ENCODE data around the gene TAF1. TPM values are rescaled to one million over a fixed set of nuclear protein-coding genes. Genes with fewer than 3 reads are reported as not detected.
"Not testable (repeated sequence)": the region's sequence is repeated elsewhere in the genome, so short reads cannot be mapped to it uniquely, and the experiment has no call there.

TAF1 gene
- total RNA-seq, 2 donors from 2014 or later = 51.5 to 59.3 TPM

DNA sequence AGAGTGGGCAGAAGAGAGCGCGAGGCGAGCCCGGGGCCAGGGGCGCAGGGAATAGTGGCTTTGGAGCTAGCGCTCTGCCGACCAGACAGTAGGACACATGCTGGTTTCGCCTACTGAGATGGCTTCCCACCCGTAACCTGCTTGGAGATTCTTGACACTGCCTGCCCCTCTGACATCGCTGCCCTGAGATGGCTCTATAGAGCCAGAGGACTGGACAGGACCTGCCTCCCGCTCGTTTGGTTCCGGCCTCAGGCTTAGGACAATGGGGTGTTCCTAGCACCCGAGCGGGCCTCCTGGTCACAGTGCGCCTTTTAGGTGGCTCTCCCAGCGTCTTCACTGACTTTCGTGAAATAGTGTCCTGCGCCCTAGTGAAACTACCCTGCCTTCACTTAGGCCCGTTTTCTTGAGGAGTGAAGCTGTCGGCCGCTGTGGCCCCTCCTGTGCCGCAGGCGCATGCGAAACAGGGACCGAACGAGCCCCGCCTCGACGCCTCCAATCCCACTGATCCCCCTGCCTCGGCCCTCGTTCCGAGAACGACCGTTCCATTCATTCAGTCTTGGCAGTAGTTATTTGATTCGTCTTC lies 608 bp downstream of the TAF1 start:
- Mint-ChIP-seq H3K27ac (peak overlapping the region; percentile 96), H3K36me3 (ENCODE audit: insufficient read depth in 2 of 2) (peaks cover 16 to 17% of the 10 kb centered on the region in 2 donors), H3K4me1 (ENCODE audit: low read depth) (peaks cover 32% of the 10 kb centered on the region), H3K4me3 (peak overlapping the region; percentile 97 to 99), H3K9me3 (no peaks in the 10 kb centered on the region), H3K27me3 (ENCODE audit: low read depth) (no peaks in the 10 kb centered on the region)
- no peak for ATAC-seq (replicated peaks in 1 of 2)
- peak; percentile 25 to 28 for DNase-seq

DNA sequence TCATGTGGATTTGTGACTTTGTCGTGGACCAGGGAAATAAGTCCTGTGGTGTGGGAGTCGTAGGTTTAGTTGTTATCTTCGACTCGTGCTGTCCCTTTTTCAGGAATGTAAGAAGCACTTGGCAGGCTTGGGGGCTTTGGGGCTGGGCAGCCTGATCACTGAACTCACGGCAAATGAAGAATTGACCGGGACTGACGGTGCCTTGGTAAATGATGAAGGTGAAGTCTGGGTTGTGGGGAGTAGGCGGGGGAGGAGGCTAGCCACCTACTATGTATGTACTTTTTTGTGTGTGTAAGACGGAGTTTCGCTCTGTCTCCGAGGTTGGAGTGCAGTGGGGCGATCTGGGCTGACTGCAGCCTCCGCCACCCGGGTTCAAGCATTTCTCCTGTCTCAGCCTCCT lies 1.2 kb downstream of the TAF1 start:
- ATAC-seq (replicated peaks in 1 of 2) (peak in 1 of 2 donors; percentile 12), DNase-seq (peak; percentile 26 to 29)
- Mint-ChIP-seq H3K9me3 (no peaks in the 10 kb centered on the region), H3K36me3 (ENCODE audit: insufficient read depth in 2 of 2) (peaks cover 17 to 20% of the 10 kb centered on the region in 2 donors), H3K27ac (peak overlapping the region; percentile 96), H3K4me3 (peak overlapping the region; percentile 97 to 99), H3K27me3 (ENCODE audit: low read depth) (no peaks in the 10 kb centered on the region), H3K4me1 (ENCODE audit: low read depth) (peaks cover 32% of the 10 kb centered on the region)

DNA sequence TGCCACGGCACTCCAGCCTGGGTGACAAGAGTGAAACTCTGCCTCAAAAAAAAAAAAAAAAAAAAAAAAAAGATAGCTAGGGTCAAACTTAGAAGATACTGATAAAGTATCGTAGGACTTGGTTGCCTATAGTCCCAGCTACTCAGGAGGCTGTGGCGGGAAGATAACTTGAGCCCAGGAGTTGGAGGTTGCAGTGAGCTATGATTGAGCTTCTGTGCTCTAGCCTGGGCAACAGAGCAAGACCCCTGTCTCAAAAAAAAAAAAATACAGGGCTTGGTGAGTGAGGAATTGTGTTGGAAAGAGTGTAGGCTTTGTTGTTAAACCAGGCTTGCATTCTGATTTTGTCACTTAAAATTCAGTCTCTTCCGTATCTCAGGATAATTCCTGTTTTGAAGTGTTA lies 6.2 kb downstream of the TAF1 start:
- Mint-ChIP-seq H3K9me3 (no peaks in the 10 kb centered on the region), H3K36me3 (ENCODE audit: insufficient read depth in 2 of 2) (peaks cover 10 to 25% of the 10 kb centered on the region in 2 donors), H3K4me1 (ENCODE audit: low read depth) (peaks cover 20% of the 10 kb centered on the region), H3K27me3 (ENCODE audit: low read depth) (no peaks in the 10 kb centered on the region), H3K4me3 (no peak overlapping the region), H3K27ac (no peak overlapping the region)
- DNase-seq (no peak), ATAC-seq (replicated peaks in 1 of 2) (no peak)

DNA sequence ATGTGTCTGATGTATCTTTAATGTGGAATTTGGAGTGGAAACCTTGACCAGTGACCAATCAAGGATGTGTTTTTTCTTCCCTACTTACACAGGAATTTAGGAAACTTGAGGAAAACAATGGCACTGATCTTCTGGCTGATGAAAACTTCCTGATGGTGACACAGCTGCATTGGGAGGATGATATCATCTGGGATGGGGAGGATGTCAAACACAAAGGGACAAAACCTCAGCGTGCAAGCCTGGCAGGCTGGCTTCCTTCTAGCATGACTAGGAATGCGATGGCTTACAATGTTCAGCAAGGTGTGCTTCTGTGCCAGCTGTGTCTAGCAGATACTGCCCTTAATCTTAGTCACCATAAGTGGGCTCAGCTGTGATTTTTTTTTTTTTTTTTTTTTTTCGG lies 12.6 kb downstream of the TAF1 start:
- Mint-ChIP-seq H3K27ac (no peak overlapping the region), H3K36me3 (ENCODE audit: insufficient read depth in 2 of 2) (peaks cover 13 to 15% of the 10 kb centered on the region in 2 donors), H3K9me3 (no peaks in the 10 kb centered on the region), H3K27me3 (ENCODE audit: low read depth) (no peaks in the 10 kb centered on the region), H3K4me1 (ENCODE audit: low read depth) (no peaks in the 10 kb centered on the region), H3K4me3 (no peak overlapping the region)
- DNase-seq = no peak
- no peak for ATAC-seq (replicated peaks in 1 of 2)

DNA sequence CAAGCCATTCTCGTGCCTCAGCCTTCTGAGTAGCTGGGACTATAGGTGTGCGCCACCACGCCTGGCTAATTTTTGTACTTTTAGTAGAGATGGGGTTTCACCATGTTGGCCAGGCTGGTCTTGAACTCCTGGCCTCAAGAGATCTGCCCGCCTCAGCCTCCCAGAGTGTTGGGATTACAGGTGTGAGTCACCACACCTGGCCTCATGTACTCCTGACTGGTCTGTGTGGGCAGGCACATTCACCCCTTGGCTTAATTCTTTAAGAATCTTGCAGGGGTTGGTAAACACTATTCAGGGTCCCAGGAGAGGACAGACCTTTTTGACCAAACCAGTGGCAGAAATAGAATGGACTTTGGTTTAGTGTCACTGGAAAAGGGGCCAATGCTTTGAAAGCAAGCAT lies 25.6 kb downstream of the TAF1 start:
- H3K4me3 Mint-ChIP-seq; DNase-seq; H3K4me1 Mint-ChIP-seq (ENCODE audit: low read depth); ATAC-seq (replicated peaks in 1 of 2); H3K9me3 Mint-ChIP-seq; H3K27ac Mint-ChIP-seq: not testable (repeated sequence)
- H3K36me3 Mint-ChIP-seq (ENCODE audit: insufficient read depth in 2 of 2) = peaks cover 17 to 33% of the 10 kb centered on the region in 2 donors
- peaks cover 14% of the 10 kb centered on the region for H3K27me3 Mint-ChIP-seq (ENCODE audit: low read depth)

DNA sequence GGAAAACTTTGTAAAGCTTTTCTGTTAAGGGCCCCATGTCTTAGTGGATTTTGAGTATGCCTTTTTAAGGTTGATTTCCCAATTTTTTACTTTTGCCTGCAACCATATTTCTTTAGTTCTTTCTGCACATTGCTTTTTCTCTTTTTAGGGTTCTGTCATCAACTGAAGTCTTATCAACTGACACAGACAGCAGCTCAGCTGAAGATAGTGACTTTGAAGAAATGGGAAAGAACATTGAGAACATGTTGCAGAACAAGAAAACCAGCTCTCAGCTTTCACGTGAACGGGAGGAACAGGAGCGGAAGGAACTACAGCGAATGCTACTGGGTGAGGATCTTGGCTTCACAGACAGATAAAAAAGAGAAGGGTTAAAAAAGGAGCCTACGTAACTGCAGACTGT lies 27.8 kb downstream of the TAF1 start:
- Mint-ChIP-seq H3K4me1 (ENCODE audit: low read depth) (no peaks in the 10 kb centered on the region), H3K36me3 (ENCODE audit: insufficient read depth in 2 of 2) (peaks cover 19 to 30% of the 10 kb centered on the region in 2 donors), H3K27me3 (ENCODE audit: low read depth) (peaks cover 11% of the 10 kb centered on the region), H3K27ac (no peak overlapping the region), H3K4me3 (no peak overlapping the region), H3K9me3 (no peaks in the 10 kb centered on the region)
- DNase-seq = no peak
- ATAC-seq (replicated peaks in 1 of 2) = no peak

DNA sequence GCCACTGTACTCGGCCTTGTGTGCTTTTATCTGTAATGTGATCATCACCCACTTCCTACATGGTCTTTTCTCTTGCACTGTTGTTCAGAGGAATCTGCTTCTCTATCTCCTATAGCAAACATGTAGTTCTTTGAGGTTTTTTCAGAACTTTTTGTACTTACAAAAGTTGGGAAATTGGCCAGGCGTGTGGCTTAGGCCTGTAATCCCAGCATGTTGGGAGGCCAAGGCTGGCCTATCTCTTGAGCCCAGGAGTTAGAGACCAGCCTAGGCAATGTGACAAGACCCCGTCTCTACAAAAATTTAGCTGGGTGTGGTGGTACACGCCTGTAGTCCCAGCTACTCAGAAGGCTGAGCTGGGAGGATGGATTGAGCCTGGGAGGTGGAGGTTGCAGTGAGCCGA lies 30.4 kb downstream of the TAF1 start:
- Mint-ChIP-seq H3K4me3 (no peak overlapping the region), H3K36me3 (ENCODE audit: insufficient read depth in 2 of 2) (peaks cover 12 to 20% of the 10 kb centered on the region in 2 donors), H3K27me3 (ENCODE audit: low read depth) (no peaks in the 10 kb centered on the region), H3K4me1 (ENCODE audit: low read depth) (no peaks in the 10 kb centered on the region), H3K27ac (no peak overlapping the region), H3K9me3 (no peaks in the 10 kb centered on the region)
- ATAC-seq (replicated peaks in 1 of 2) = no peak
- DNase-seq = no peak

DNA sequence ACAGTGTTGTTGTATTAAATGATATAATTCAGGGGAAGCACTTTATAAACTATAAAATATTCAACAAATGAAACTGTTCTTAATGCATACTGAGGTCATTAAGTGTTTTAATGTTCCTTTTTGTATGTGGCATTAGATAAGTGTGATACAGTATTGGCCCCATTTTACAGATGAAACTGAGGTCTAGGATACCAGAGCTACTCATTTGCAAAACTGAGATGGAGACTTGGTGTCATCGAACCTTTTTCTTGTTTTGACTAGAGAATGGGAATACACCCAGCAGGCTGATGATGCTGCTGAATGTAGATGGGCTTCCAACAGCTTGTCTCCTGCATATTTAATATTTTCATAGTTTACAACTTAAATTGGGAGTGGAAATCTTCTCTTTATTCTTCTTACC lies 34.6 kb downstream of the TAF1 start:
- no peaks in the 10 kb centered on the region for H3K4me1 Mint-ChIP-seq (ENCODE audit: low read depth)
- ATAC-seq (replicated peaks in 1 of 2) (no peak), DNase-seq (no peak)
- no peaks in the 10 kb centered on the region for H3K27me3 Mint-ChIP-seq (ENCODE audit: low read depth)
- peak overlapping the region; percentile 10 for H3K27ac Mint-ChIP-seq
- peaks cover 5 to 16% of the 10 kb centered on the region in 2 donors for H3K36me3 Mint-ChIP-seq (ENCODE audit: insufficient read depth in 2 of 2)
- no peaks in the 10 kb centered on the region for H3K9me3 Mint-ChIP-seq
- no peak overlapping the region for H3K4me3 Mint-ChIP-seq

DNA sequence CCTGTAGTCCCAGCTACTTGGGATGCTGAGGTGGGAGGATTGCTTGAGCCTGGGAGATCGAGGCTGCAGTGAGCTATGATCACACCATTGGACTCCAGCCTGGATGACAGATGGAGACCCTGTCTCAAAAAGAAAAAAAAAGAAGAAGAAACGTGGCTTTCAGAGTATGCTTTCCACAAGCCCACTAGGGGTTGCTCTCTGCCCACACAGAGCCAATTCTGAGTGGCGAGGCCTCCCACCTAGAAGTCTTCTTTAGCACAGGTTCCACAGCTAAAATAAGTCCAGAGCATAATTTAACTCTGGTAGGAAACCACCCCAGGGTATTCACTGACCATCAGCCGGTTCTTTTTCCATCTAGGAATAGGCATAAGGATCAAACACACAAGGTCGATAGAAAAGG lies 50.1 kb downstream of the TAF1 start:
- not testable (repeated sequence) for H3K4me3 Mint-ChIP-seq; H3K27me3 Mint-ChIP-seq (ENCODE audit: low read depth); H3K4me1 Mint-ChIP-seq (ENCODE audit: low read depth); H3K9me3 Mint-ChIP-seq; ATAC-seq (replicated peaks in 1 of 2); H3K27ac Mint-ChIP-seq; DNase-seq
- peaks cover 9 to 16% of the 10 kb centered on the region in 2 donors for H3K36me3 Mint-ChIP-seq (ENCODE audit: insufficient read depth in 2 of 2)

DNA sequence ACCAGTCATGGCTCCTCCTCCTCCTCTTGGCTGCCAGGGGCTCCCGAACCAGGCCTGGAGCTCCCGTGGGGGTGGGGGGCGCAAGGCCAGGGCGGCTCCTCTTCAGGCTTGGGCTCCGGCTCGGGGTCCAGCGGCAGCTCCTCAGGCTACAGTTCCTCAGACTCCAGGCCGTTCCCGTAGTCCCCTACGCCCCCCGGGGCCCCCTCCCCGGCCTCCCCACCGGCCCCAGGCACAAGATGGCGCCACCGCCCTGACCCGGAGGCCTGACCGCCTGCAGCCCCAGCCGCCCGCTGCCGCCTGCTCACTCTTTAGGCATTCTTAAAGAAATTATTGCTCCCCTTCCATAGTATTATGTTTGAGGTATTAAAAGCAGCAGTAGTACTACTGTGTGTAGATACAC lies 54.5 kb downstream of the TAF1 start:
- no peak for ATAC-seq (replicated peaks in 1 of 2)
- H3K27me3 Mint-ChIP-seq (ENCODE audit: low read depth) = peaks cover 7% of the 10 kb centered on the region
- H3K27ac Mint-ChIP-seq = peak overlapping the region; percentile 46
- H3K36me3 Mint-ChIP-seq (ENCODE audit: insufficient read depth in 2 of 2) = peaks cover 3 to 16% of the 10 kb centered on the region in 2 donors
- DNase-seq = no peak
- no peaks in the 10 kb centered on the region for H3K9me3 Mint-ChIP-seq
- no peaks in the 10 kb centered on the region for H3K4me1 Mint-ChIP-seq (ENCODE audit: low read depth)
- no peak overlapping the region for H3K4me3 Mint-ChIP-seq

DNA sequence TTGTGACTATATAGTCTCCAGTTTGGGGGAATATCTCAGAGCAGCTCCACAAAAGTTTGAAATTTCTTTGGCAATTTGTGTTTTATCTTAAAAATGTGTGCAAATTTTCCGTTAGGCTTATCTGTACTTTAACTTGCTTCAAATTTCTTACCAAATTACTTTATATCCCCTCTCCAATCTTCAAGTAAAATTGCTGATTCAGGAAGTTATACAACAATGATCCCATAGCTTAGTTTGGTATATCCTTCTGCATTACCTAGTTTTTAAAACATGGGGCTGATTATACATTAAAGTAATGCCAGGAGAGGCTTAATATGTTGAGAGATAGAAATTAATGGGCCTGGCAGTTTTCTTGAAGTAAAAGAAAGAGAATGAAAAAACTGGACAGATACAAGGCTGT lies 66.6 kb downstream of the TAF1 start:
- Mint-ChIP-seq H3K4me1 (ENCODE audit: low read depth) (no peaks in the 10 kb centered on the region), H3K9me3 (no peaks in the 10 kb centered on the region), H3K36me3 (ENCODE audit: insufficient read depth in 2 of 2) (peaks cover 0 to 11% of the 10 kb centered on the region in 2 donors), H3K27me3 (ENCODE audit: low read depth) (peaks cover 8% of the 10 kb centered on the region), H3K27ac (no peak overlapping the region), H3K4me3 (no peak overlapping the region)
- ATAC-seq (replicated peaks in 1 of 2) = no peak
- DNase-seq = no peak

DNA sequence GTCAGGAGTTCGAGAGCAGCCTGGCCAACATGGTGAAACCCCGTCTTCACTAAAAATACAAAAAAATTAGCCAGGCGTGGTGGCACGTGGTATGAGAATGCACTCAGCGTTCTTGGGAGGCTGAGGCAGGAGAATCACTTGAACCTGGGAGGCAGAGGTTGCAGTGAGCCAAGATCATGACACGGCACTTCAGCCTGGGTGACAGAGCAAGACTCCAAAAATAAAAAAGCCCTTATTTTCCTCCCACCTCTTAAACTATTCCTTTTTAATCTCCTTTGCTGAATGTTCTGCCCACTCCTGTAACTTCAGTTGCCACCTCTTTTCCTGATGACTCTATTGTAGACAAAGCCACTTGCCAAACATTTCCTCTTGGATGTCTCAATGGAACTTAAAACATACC lies 72.6 kb downstream of the TAF1 start:
- no peak overlapping the region for H3K4me3 Mint-ChIP-seq
- DNase-seq (no peak), ATAC-seq (replicated peaks in 1 of 2) (no peak)
- no peak overlapping the region for H3K27ac Mint-ChIP-seq
- peaks cover 10% of the 10 kb centered on the region for H3K27me3 Mint-ChIP-seq (ENCODE audit: low read depth)
- H3K36me3 Mint-ChIP-seq (ENCODE audit: insufficient read depth in 2 of 2) = peaks cover 10 to 18% of the 10 kb centered on the region in 2 donors
- H3K9me3 Mint-ChIP-seq = no peaks in the 10 kb centered on the region
- H3K4me1 Mint-ChIP-seq (ENCODE audit: low read depth) = no peaks in the 10 kb centered on the region

DNA sequence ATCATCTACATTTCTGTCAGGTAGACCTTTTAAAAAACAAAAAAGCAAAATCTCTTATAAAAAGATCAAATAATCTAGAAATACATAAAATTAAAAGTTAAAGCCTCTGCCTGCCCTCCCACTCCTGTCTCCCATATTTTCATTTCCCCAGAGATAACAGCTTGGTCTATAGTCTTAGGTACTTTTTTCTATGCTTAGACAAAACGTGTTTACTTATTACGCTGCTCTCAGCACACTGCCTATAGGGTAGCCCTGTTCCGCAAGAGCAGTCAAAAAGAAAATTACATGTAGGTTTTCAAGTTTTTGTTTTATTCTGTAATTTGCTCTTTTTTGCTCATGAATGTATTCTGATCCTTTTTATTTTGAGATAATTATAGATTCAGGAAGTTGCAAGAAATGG lies 73.3 kb downstream of the TAF1 start:
- peak overlapping the region; percentile 69 for H3K27ac Mint-ChIP-seq
- peaks cover 10 to 18% of the 10 kb centered on the region in 2 donors for H3K36me3 Mint-ChIP-seq (ENCODE audit: insufficient read depth in 2 of 2)

DNA sequence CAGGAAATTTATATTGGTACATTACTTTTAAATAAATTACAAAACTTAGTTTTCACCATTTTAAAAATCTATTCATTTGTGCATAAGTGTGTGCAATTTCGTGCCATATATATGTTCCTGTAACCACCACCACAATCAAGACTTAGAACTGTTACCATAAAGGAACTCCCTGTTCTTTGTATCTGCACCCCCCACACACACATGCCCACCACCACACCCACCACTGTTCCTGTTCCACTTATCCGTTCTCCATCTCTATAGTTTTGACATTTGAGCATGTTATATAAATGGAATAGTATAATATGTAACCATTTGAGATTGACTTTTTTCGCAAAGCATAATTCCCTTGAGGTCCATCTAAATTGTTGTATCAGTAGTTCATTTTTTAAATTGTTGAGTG lies 73.7 kb downstream of the TAF1 start:
- no peak for ATAC-seq (replicated peaks in 1 of 2)
- H3K36me3 Mint-ChIP-seq (ENCODE audit: insufficient read depth in 2 of 2) = peaks cover 10 to 18% of the 10 kb centered on the region in 2 donors
- no peaks in the 10 kb centered on the region for H3K4me1 Mint-ChIP-seq (ENCODE audit: low read depth)
- no peak overlapping the region for H3K27ac Mint-ChIP-seq
- no peak overlapping the region for H3K4me3 Mint-ChIP-seq
- H3K9me3 Mint-ChIP-seq = no peaks in the 10 kb centered on the region
- H3K27me3 Mint-ChIP-seq (ENCODE audit: low read depth) = peaks cover 10% of the 10 kb centered on the region
- no peak for DNase-seq

More for the DNA sequence above, 73.3 kb downstream of the TAF1 start:
- no peak for DNase-seq
- ATAC-seq (replicated peaks in 1 of 2) = no peak
- Mint-ChIP-seq H3K9me3 (no peaks in the 10 kb centered on the region), H3K27me3 (ENCODE audit: low read depth) (peaks cover 10% of the 10 kb centered on the region), H3K4me1 (ENCODE audit: low read depth) (no peaks in the 10 kb centered on the region), H3K4me3 (no peak overlapping the region)

Measured in activated T-cell treated with anti-CD3 and anti-CD28 coated beads, Interleukin-2, amount 50 U/mL, for 72 hours (primary cell).